NCI-H2196 treated with DMSO at 0.1 percent for 48 hours (cell line): ENCODE measurements around the gene VEZF1.

ENCODE experiments used
- DNase-seq: peaks from one replicate; lab custom pipeline; 2025; ENCODE audit not compliant: unreplicated experiment; lab: John Stamatoyannopoulos, UW

VEZF1 gene, protein sequence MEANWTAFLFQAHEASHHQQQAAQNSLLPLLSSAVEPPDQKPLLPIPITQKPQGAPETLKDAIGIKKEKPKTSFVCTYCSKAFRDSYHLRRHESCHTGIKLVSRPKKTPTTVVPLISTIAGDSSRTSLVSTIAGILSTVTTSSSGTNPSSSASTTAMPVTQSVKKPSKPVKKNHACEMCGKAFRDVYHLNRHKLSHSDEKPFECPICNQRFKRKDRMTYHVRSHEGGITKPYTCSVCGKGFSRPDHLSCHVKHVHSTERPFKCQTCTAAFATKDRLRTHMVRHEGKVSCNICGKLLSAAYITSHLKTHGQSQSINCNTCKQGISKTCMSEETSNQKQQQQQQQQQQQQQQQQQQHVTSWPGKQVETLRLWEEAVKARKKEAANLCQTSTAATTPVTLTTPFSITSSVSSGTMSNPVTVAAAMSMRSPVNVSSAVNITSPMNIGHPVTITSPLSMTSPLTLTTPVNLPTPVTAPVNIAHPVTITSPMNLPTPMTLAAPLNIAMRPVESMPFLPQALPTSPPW

DNA sequence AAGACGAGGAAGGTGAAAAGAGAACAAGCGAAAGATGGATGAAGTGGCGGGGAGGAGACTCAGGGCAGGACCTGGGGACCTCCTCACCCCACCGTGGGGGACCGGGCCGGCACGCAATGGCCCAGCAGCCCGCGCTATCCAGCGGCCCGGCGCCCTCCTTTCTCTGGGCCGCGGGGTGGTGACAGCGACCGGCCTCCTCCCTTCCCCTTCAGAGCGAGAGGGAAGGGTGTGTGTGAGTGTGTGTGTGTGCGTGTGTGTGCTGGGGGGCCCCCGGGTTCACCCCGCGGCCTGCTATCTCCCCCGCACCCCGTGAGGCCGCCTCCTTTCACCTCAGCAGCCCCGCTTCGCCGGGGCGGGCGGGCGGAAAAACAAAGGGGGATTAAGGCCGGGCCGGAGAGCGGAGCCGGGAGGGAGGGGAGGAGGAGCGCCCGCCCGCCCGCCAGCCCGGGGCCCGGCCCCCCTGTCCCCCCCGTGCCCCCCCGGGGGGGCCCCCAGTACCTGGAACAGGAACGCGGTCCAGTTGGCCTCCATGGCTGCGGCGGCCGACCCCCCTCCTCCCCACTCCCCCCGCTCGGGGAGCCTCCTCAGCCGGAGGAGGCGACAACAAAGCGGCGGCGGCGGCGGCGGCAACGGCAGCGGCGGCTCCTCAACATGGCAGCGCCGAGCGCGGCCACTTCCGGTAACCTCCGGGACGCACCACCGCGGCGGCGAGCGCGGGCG lies at the start of gene VEZF1:
VEZF1 (minus strand) TSS at position 674 of the 720 bp plus-strand sequence; CDS start at position 531, 143 bp downstream.
- DNase-seq, result peak; percentile 74

DNA sequence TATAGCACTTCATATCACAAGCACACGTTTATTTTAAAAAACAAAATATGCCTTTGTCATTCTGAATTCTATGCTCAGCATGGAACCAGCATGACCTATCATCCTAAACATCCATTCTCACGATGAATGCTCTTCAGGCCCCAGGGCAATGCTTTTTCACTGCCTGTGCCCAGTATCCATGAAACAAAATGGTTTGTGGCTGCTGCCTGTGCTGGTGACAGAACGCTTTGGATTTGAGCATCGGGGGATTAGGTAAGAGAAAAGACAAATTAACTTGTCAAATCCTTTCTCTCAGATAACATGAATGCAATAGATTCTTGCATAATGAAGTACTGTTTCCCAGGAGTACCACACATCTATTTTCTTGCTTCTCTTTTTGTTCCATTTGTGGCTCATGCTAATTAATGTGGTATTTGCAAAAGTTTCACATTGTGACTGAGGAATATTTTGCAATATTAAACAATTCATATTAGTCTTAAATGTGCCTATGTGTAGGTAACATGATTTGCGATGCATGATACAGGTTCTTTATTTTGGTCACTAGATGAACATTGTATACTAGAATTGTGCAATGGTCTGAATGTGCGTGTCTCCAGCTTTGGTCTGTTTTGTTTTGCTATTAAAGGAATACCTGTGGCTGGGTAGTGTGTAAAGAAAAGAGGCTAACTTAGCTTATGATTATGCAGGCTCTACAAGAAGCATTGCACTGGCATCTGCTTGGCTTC lies 44.8 kb upstream of the VEZF1 start:
- DNase-seq, result no peak

DNA sequence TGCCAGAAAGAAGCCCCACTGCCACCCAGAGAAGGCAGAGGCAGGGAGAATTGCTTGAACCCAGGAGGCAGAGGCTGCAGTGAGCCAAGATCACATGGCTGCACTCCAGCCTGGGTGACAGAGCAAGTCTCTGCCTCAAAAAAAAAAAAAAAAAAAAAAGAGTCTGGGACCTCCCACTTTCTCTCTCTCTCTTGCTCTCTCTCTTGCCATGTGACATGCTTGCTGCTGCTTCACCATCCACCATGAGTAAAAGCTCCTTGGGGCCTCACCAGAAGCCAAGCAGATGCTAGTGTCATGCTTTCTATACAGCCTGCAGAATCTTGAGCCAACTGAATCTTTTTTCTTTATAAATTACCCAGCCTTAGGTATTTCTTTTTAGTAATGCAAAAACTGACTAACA lies 40.5 kb upstream of the VEZF1 start:
- DNase-seq, result no peak

DNA sequence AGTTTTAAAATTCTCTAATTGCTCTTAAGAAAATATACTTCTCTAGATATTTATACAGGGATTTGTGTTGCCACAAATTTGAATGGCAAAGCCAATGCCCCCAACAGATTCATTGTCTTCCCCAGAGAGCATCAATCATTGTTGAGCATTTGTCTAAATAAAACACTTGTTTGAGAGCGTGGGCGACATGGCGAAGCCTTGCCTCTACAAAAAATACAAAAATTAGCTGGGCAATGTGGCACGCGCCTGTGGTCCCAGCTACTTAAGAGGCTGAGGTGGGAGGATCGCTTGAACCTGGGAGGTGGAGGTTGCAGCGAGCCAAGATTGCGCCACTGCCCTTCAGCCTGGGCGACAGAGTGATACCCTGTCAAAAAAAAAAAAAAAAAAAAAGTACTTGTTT lies 32.3 kb upstream of the VEZF1 start:
- DNase-seq, result no peak

DNA sequence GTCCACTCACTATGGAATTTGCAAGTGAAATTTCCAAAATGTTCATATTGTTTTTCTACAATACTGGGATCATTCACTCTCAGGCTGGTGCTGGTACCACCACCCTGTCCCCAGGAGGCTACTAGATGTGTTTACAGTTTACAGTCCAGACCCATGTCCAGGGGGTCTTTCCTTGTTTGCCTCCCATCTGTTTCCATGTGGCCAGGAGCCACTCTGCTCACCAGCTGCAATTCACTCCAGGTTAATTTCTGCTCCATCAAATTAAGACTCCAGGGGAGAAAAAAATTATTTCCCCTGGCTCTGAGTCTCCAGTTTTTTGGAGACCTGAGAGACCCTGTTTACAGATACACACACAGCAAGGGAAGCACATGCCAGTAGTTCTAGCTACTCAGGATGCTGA lies 31.5 kb upstream of the VEZF1 start:
- no peak for DNase-seq

DNA sequence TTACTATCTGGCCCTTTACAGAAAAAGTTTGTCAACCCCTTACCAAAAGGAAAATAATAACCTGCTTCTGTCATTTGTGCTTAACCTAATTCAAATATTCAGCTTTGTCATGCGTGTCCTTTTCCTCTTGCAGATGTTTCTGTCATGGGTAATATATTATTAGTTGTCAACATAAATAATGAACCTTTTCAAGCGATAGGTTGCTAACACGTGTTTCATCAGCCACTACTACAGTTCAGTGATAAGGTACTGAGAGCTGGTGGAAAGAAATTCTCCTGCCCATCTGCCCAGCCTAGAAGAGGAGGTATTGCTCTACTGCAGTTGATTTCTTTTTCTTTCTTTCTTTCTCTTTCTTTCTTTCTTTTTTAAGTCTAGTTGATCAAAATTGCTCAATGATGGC lies 31.0 kb upstream of the VEZF1 start:
- no peak for DNase-seq

DNA sequence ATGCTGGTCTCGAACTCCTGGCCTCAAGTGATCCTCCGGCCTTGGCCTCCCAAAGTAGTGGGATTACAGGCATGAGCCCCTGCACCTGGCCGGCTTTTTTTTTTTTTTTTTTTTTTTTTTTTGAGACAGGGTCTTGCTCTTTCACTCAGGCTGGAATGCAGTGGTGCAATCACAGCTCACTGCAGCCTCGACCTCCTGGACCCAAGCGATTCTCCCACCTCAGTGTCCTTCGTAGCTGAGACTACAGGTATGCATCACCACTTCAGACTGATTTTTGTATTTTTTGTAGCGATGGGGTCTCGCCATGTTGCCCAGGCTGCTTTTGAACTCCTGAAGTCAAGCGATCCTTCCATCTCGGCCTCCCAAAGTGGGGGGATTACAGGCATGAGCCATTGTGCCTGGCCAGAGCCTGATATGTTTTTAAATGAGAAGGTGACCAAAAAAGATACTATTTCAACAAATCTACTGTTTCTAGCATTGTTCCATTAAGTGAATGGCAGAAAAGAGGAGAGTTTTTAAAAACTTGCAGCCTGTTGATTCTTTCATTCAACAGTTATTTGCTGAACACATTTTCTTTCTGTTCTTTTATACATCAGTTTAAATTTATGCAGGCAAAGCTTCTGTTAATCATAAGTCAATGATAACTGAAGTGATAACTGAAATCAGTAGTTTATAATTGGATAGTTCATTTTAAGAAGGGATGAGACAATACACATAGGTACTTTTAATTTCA lies 22.2 kb upstream of the VEZF1 start:
- no peak for DNase-seq

DNA sequence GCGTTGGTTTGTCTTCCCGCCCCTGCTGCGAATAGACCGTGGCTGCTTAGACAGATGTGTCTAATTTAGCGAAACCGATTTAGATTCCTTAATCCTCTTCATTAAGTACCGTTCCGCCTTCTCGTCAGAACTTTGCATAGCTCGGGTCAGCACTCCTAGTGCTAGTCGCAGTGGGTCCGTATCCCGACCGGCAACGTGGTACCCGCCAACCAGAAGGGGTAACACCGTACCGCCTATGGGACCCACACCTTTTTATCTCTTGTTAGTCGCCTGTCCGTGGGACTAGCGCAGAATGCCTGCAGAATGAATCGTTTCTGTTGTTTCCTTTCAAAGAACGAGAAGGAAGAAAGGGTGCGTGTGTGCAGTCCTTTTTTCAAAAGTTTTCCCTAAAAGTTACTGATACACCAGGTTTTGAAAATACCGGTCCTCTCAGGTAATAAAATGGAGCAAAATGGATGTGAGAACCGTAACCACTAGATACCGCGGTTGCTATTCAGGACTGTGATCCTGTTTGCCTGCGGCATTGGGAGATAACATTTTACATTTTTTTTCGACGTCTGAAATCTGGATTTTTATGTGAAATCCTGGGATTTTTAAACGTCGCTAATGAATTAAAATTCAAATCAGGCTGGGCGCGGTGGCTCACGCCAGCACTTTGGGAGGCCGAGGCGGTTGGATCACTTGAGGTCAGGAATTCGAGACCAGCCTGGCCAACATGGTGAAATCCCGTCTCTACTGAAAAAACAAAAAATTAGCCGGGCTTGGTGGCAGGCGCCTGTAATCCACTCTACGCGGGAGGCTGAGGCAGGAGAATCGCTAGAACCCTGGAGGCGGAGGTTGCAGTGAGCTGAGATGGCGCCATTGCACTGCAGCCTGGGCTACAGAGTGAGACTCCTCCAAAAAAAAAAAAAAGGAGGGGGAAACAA lies 20.0 kb upstream of the VEZF1 start:
- no peak for DNase-seq

DNA sequence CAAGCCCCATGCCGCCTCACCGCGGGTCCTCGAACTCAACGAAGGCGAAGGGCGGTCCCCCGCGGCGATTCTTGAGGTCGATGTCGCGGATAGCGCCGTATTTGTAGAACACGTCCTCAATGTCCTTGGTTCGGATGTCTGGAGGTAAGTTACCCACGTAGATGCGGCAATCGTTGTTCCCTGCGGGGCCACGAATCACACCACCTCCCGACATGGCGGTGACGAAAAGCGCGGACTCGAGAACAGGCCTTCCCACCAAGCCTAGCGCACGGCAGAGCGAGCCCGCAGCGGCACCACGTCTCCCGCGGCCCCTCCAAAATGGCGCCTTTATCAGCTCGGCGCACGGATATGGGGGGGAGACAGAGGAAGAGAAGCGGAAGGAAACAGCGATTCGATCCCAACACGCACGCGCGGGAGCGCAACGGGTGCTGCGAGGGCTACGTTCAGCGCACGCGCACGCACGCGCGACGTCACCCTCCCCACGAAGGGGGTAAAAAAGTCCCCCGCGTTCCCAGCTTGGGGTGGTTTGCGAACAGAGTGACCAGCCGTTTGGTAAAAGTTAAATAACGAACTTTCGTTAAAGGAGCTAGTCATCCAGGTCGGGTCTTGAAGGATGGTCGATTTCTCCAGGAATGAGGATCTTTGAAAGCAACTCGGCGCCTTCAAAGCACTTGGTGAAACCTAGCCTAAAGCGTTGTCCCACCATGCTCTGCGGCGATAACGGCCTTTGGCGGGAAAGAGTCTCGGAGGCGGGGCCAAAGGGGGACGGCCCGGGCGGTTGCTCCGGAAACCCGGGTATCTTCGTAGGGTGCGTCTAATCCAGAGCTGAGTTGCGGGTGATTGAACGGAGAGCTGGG lies 19.1 kb upstream of the VEZF1 start, which contains the start of gene SRSF1:
SRSF1 (minus strand) TSS at position 323 of the 857 bp plus-strand sequence; CDS start at position 214, 109 bp downstream.
- DNase-seq, result peak; percentile 94

DNA sequence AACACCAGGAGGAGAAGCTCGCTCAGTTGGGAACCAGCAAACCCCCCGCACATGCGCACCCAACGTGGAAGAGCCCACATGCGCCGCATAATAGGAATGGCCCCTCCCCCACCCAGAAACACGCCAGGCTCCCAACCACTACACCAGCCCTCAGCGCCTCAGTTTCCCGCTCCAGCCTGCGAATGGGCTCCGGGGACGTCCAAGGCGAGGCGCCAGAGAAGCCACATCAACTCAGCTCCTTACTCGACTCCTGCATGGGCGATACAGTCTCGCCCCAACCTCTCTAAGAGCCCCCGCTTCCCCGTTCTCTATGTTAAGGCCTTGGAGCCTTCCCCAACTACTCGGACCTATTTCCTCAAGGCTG lies 18.5 kb upstream of the VEZF1 start:
- peak; percentile 31 for DNase-seq

DNA sequence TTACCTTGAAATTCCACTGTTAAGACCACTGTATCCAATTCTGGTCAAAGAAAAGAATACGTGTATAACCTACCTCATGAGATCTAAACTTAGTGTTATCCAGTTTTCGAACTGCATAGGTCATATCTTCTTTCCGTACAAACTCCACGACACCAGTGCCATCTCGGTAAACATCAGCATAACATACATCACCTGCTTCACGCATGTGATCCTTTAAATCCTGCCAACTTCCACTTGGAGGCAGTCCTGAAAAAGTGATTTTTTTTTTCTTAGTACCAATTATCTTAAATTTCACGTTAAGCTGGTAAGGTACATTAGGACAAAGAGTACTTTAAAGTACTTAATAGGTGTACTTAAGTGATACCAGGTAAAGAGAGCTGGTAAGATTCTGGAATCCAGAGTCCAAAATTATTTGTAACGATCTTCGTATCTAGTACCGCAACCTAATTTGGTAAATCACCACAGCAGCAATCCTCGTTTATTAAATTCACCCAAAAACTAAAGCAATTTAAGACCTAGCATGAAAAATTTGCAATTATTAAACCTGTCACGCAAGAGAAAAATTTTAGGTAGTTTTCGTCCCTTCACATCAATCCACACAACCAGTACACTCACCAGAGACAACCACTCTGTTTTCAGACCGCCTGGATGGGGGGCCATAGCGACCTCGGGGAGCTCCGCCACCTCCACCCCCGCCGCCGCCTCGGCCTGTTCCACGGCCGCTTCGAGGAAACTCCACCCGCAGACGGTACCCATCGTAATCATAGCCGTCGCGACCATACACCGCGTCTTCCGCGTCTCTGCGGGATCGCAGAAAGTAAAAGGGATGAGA lies 17.9 kb upstream of the VEZF1 start:
- no peak for DNase-seq

DNA sequence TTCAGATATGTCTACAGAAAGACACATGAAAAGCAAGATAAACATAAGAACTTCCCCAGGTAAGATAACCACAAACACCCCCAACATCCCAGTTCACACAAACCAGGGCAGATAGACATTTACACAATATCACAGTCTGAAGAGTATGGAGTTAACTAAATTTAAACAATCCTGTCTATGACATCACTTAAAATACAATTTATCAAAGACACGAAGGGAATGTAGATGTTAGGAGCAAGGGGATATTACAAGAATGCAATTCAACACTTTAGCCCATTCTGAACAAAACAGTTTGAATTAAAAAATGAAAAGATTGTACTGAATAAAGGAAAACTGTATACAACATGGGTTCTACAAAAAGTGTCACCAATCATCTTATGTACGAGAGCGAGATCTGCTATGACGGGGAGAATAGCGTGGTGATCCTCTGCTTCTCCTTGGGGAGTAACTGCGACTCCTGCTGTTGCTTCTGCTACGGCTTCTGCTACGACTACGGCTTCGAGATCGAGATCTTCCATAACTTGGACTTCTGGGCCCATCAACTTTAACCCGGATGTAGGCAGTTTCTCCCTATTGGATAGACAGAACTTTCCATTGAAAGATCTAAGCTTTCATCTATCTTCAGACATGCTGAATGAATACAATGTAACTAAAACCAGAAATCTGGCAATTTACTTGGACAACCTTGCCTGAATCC lies 17.1 kb upstream of the VEZF1 start:
- no peak for DNase-seq

DNA sequence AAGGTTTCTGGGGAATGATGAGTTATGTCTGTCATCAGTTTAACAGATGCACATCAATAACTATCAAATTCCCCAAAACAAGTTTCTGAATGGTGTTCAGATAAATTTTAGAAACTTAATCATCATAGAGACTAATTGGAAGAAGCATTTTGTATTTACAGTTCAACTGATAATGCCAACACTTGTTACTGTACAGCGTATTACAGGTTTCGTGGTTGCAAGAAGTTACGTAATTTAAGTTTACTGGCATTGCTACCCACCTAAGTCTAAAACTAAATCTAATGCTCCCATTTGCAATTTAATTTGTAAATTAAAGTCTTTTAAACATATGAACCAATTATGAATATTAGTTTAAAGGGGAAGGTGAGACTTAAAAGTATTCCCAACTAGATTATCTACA lies 16.0 kb upstream of the VEZF1 start:
- no peak for DNase-seq

DNA sequence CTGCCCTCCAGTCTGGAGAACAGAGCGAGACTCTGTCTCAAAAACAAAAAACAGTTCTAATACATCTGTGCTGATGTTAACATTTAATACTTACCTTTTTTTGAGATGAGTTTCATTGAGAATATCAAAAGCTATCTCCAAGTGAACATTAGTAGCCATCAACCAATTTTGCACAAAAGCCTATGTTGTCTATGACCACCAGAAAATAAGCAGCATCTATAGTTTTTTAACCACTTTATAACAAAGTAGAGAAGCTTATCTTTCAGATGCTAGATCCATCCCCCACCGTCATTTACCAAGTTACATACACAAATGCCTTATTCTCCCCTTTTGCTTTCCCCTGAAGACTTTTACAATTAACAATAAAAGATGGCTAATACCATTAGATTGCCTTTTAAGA lies 14.9 kb upstream of the VEZF1 start:
- no peak for DNase-seq

DNA sequence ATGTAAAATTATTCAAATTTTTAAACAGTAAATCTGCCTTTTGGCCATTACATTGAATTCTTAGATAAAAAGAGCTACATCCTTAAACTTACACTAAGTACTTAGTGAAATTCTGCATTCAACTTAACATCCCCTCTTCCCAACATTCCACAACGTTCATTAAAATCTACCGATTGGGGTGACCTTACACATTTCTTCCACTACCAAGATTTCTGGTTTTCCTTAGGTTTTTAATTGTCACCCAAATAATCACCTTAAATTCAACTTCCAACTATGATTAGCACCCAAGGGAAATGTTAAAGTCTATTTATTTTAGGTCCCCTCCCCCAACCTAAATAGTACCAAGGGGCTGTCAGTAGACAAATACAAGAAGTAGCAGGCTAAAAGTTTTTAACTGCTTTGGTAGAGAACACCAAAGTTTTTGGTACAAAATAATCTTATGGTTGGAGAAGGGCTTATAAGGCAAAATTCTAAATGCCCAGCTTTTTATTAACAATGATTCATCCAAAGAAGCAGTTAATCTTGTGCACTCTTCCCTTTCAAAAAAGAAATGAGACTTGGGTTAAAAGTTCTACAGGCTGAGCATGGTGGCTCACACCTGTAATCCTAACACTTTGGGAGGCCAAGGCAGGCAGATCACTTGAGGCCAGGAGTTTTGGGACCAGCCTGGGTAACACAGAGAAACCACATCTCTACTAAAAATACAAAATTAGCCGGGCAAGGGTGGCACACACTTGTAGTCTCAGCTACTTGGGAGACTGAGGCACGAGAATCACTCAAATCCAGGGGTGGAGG lies 14.3 kb upstream of the VEZF1 start:
- DNase-seq, result no peak

DNA sequence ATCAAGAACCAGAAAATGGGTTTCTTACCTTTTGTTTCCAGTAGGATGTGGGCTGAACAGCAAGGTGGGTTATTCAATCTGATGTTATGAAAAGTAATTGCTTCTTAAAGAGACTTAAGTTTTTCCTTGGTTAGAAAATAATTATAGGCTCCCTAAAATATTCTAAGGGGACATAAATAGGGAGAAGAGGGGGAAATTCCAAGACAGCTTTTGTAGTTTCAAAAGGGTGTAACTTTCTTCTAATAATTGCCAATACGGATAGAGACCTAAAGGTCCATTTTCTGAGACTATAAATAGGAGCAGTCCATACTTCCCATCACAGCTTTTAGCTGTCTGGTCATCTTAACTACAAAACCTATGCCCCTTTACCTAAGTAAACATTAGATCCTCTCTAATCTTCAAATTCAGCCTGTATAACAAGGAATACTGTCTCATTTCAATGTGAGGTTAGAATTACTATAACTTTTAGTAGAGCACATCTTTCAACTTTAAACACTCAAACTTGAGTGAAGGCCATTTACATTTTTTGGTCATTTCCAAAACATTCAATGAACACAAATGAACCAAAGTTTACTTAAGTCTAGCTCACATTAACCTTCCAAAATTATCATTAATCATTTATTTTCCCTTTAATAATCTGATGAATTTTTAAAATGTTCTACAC lies 13.5 kb upstream of the VEZF1 start:
- DNase-seq, result no peak
